ENCODE results near the gene CEP250.

The CEP250 gene

DNA sequence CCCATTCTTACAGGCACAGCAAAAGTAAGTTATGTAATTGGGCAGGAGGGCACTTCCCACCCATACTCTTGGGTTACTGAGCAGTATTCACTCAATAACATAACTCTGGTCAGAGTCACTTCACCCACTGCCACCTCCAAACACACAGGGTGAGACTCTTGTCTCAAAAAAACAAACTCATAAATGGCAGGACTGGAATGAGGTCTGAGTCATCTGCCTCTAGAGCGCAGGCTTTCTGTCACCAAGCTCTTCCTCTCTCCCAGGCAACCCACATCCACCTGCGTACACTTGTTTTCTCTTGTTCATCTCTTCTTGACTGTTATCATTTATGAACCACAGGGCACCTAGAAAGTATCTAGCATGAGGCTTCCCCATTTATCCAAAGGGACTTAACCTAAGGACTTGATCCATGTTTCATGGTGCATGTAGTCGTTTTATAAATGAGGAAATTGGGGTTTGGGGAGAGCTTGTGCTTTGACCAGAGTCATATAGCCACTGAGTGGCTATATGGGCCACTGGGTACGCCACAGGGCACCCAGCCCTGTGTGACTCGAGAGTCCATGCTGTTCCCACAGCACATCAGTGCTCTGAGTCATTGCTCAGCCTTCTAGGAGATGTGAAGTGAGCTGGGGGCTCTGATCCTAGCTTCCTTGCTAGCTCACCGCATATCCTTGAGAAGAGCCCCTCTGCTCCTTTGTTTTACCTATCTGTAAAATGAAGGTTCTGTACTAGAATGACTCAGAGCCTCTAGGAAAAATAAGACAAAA lies 51.7 kb downstream of the CEP250 start:
- in situ Hi-C loops (cut with MboI; ENCODE audit: low sequenced_read_pairs, unreplicated experiment): no loop called here
- TF ChIP-seq CTCF (IDR thresholded peaks at IDR 0.05; ENCODE audit: borderline replicate concordance, control extremely low read depth, extremely low read depth, insufficient read depth, missing control alignments): no peak
- no peak for DNase-seq (ENCODE audit: low spot score)

- in situ Hi-C loops (cut with MboI; ENCODE audit: low sequenced_read_pairs, unreplicated experiment): no loop called here
- no peak for TF ChIP-seq CTCF (IDR thresholded peaks at IDR 0.05; ENCODE audit: borderline replicate concordance, control extremely low read depth, extremely low read depth, insufficient read depth, missing control alignments)
- DNase-seq (ENCODE audit: low spot score): no peak
These were observed 53.3 kb downstream of the CEP250 start for GRCh38 chr20:35508493-35509218.

DNA sequence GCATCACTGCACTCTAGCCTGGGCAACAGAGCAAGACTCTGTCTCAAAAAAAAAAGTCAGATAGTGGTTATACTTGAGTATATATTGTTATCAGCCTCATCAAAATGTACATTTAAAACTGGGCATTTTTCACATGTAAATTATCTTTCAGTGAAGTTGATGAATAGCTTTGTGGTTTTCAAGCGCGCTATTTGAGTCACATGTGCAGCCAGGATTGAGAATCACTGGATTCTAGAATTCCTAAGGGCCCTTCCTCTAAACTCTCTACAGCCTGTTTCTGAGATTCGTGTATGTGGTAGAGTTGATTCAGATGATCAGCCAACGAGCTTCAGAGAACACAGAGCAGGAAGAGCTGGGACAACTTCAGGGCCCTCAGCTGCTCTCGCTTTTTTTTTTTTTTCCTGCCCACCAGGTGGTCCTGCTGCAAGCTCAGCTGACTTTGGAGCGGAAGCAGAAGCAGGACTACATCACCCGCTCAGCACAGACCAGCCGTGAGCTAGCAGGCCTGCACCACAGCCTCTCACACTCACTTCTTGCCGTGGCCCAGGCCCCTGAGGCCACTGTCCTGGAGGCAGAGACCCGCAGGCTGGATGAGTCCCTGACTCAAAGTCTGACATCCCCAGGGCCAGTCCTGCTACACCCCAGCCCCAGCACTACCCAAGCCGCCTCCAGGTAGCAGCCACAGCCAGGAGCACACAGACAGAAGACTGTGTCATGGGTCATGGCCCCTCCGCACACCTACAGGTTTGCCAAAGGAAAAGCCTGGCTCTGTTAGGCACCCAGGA lies 55.7 kb downstream of the CEP250 start:
- DNase-seq (ENCODE audit: low spot score): no peak
- TF ChIP-seq CTCF (IDR thresholded peaks at IDR 0.05; ENCODE audit: borderline replicate concordance, control extremely low read depth, extremely low read depth, insufficient read depth, missing control alignments): no peak
- in situ Hi-C loops (cut with MboI; ENCODE audit: low sequenced_read_pairs, unreplicated experiment): no loop called here

DNA sequence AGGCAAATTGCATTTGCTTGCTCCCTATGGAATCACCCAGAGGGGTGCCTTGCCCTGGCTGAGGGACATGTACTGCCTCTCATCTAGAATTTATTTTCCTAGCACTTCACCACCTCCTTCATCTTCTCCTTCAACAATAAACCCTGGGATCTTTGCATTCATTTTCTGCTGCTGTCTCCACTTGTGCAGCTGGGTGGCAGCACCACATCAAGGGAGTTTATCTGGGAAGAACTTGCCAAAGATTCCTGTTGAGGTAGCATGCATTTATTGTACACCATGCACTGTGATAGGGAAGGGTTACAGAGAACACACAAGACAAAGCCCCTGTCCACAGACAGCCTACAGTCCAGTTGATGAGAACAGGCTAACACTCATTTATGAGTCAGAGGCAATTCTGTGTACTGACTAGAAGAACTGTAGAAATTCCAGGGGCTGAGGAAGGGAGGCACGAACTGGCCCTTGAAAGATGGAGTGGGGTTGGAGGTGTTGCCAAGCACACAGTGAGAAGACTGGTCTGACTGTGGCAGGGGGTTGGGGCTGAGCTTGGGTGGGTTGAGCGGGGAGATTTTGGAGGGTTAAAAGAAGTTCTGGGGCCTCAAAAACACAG lies 56.5 kb downstream of the CEP250 start:
- in situ Hi-C loops (cut with MboI; ENCODE audit: low sequenced_read_pairs, unreplicated experiment): no loop called here
- DNase-seq (ENCODE audit: low spot score): no peak
- peak; percentile 54 for TF ChIP-seq CTCF (IDR thresholded peaks at IDR 0.05; ENCODE audit: borderline replicate concordance, control extremely low read depth, extremely low read depth, insufficient read depth, missing control alignments)

DNA sequence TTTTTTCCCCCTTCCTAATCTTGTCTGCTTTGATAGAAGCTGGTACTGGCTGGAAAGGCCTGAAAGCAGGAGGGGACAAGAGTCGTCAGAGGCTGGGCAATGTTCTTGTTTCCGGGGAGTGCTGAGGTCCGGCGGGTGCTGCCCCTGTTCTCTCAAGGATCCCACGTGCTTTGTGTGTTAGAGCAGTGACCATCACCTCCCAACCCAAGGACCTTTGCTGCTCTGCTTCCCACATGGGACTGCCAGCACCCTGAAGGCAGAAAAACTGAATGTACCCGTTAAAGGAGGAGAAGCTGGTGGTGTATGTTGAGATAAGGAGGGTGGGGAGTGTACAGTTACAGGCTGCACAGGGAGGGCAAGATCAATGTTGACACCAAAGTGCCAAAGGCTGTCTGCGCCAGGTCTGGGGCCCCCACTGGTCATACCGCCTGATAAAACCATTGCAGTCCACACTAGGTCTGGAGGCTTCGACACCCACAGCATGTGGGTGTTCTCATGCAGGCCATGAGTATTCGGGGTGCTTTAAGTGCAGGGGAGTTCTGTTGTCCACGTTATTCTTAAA lies 59.1 kb downstream of the CEP250 start:
- in situ Hi-C loops (cut with MboI; ENCODE audit: low sequenced_read_pairs, unreplicated experiment): no loop called here
- no peak for TF ChIP-seq CTCF (IDR thresholded peaks at IDR 0.05; ENCODE audit: borderline replicate concordance, control extremely low read depth, extremely low read depth, insufficient read depth, missing control alignments)
- DNase-seq (ENCODE audit: low spot score): no peak

- in situ Hi-C loops (cut with MboI; ENCODE audit: low sequenced_read_pairs, unreplicated experiment): no loop called here
- no peak for TF ChIP-seq CTCF (IDR thresholded peaks at IDR 0.05; ENCODE audit: borderline replicate concordance, control extremely low read depth, extremely low read depth, insufficient read depth, missing control alignments)
- no peak for DNase-seq (ENCODE audit: low spot score)
These were observed 59.9 kb downstream of the CEP250 start for GRCh38 chr20:35515341-35515740.
